Glomerular visceral epithelial cell (primary cell): ENCODE results near the gene MNS1.
"Not testable (repeated sequence)": the region's sequence is repeated elsewhere in the genome, so short reads cannot be mapped to it uniquely, and the experiment has no call there.

Experiments used
- DNase-seq: peaks from one replicate; pipeline ENCODE4 v3.0.0-alpha.2; 2016; ENCODE audit errors: extremely low spot score

MNS1 gene

GRCh38 chr15:56464893-56465520 is at the start of gene MNS1:
MNS1 (minus strand) TSS chr15:56465137; CDS start chr15:56464972, 165 bp downstream.
- DNase-seq: peak; percentile 97

- DNase-seq: peak; percentile 65
Measured at GRCh38 chr15:56496635-56497034, 31.7 kb upstream of the MNS1 start.

- no peak for DNase-seq
Measured at GRCh38 chr15:56495533-56495932, 30.6 kb upstream of the MNS1 start.

GRCh38 chr15:56495053-56495452 is 30.1 kb upstream of the MNS1 start:
- DNase-seq: no peak

- no peak for DNase-seq
Measured at GRCh38 chr15:56492791-56493555, 28.0 kb upstream of the MNS1 start.

- no peak for DNase-seq
Measured at GRCh38 chr15:56492236-56492635, 27.3 kb upstream of the MNS1 start.

GRCh38 chr15:56491110-56491722 is 26.3 kb upstream of the MNS1 start:
- peak; percentile 71 for DNase-seq

- no peak for DNase-seq
Measured at GRCh38 chr15:56490461-56490860, 25.5 kb upstream of the MNS1 start.

GRCh38 chr15:56486206-56486605 is 21.3 kb upstream of the MNS1 start:
- DNase-seq: not testable (repeated sequence)

GRCh38 chr15:56485426-56485825 is 20.5 kb upstream of the MNS1 start:
- DNase-seq: not testable (repeated sequence)

GRCh38 chr15:56484287-56484686 is 19.4 kb upstream of the MNS1 start:
- DNase-seq: no peak

GRCh38 chr15:56475351-56475750 is 10.4 kb upstream of the MNS1 start:
- DNase-seq: no peak

- no peak for DNase-seq
Measured at GRCh38 chr15:56473017-56473416, 8.1 kb upstream of the MNS1 start.

- no peak for DNase-seq
Measured at GRCh38 chr15:56472278-56472677, 7.3 kb upstream of the MNS1 start.

- DNase-seq: no peak
Measured at GRCh38 chr15:56471440-56472069, 6.6 kb upstream of the MNS1 start.

GRCh38 chr15:56469483-56469882 is 4.5 kb upstream of the MNS1 start:
- DNase-seq: no peak

GRCh38 chr15:56468401-56468800 is 3.5 kb upstream of the MNS1 start:
- peak; percentile 39 for DNase-seq

GRCh38 chr15:56467616-56468015 is 2.7 kb upstream of the MNS1 start:
- DNase-seq: no peak

GRCh38 chr15:56460947-56461346 is 4.0 kb downstream of the MNS1 start:
- DNase-seq: no peak

GRCh38 chr15:56460071-56460470 is 4.9 kb downstream of the MNS1 start:
- DNase-seq: no peak

- no peak for DNase-seq
Measured at GRCh38 chr15:56459096-56459495, 5.8 kb downstream of the MNS1 start.

- DNase-seq: no peak
Measured at GRCh38 chr15:56456229-56456628, 8.7 kb downstream of the MNS1 start.

GRCh38 chr15:56454836-56455235 is 10.1 kb downstream of the MNS1 start:
- DNase-seq: no peak
